GM19467 (cell line): ENCODE data around the gene ARHGAP15.
A peak's percentile ranks its signal among the peaks of the same experiment; 100 is the strongest.
"Not testable (repeated sequence)": the region's sequence is repeated elsewhere in the genome, so short reads cannot be mapped to it uniquely, and the experiment has no call there.

ENCODE experiments used
- ATAC-seq: cut with Tn5 transposase; IDR thresholded peaks from one replicate; pipeline ENCODE4 v1.9.1; 2021; ENCODE audit warnings: mild to moderate bottlenecking, moderate library complexity; ENCODE audit not compliant: unreplicated experiment

The ARHGAP15 gene

DNA sequence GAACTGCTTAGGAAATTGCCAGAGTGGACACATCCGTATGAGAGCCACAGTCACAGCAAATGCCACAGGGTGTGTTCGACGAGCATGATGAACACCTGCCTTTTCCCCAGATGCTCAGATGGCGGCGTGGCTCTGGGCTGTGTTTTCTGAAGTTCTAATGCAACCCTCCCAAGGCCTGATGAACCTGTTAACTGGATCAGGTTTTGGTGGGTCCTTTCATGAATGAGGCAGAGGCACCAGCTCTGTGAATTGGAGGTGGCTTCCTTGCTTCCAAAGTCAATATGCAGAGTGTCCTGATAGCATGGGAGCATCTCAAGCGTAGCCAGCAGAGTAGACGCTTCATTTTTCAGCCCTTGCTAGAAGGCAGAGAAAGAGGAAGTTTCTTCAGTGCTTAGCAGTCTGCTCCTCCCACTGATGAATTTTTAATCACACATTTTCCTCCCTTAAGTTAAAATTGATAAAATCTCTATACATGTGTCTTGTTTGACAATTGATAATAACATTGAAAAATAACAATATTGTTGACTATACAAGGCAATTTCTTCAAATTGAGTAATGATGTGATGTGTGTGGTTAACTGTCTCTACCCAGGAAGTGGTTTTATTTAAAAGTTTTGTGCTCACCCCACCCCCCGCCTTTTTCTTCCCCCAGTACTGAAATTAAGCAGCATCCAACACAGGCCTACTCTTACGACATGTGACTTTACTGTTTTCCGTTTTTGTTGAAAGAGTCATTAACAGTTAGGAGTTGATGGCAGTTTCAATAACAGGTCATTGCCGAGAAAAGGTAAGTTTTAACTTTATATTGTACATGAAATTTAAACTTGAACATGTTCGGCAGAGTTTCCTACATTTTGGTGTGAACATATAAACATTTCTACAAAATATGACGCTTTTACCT lies at the start of gene ARHGAP15:
Gene ARHGAP15 (plus strand): TSS at position 739 of the 900 bp plus-strand sequence.
- peak; percentile 91 for ATAC-seq

DNA sequence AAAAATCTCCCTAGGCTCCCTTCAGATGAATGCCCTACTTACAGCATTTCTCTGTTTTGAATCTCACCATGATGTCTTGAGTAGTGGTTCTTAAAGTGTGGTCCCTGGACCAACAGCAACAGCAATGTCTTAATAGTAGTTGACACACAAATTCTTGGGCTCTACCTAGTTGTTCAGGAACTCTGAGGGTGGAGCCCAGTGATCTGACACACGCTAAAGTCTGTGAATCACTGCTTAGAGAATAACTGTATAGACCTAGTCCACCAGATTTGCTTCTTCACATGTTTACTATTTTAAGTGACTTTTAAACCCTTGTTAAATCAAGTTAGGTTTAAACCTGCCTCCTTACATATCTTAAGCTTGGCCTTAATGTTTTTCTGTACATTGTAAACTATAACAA lies 47.6 kb upstream of the ARHGAP15 start:
- ATAC-seq: no peak

DNA sequence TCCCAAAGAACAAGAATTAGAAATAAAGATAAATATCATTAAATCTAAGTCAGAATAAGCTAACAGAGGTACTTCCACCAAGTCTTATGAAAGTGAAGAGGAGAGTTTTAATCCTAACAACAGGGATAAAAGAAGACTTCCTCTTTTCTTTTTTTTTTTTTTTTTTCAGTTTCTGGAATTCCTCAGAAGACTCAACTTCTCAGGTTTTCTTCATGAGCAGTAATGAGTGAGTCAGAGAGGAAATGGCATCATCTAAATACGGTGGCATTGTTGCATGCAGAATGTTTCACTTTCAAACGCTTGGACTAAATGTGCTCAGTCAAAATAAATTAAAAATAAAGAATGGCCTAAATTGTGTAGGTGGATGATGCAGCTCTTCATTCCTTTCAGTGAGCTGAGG lies 45.6 kb upstream of the ARHGAP15 start:
- no peak for ATAC-seq

DNA sequence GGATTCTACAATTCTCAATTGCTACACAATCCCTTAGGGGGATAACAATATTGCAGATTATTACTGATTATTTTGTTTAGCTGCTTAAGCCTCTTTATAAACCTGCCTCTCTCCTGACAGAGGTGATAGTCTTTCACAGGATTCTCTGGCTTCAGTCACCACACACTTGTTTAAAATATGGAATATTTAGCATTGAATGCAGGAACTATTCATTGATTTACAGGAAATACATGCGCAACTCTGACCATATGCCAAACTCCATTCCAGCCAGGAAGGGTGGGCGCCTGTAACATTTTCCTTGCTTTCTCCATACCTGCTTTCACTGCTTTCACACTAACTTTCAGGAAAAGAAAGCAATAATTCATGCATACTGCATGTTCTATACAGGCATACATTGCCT lies 44.8 kb upstream of the ARHGAP15 start:
- ATAC-seq: no peak

DNA sequence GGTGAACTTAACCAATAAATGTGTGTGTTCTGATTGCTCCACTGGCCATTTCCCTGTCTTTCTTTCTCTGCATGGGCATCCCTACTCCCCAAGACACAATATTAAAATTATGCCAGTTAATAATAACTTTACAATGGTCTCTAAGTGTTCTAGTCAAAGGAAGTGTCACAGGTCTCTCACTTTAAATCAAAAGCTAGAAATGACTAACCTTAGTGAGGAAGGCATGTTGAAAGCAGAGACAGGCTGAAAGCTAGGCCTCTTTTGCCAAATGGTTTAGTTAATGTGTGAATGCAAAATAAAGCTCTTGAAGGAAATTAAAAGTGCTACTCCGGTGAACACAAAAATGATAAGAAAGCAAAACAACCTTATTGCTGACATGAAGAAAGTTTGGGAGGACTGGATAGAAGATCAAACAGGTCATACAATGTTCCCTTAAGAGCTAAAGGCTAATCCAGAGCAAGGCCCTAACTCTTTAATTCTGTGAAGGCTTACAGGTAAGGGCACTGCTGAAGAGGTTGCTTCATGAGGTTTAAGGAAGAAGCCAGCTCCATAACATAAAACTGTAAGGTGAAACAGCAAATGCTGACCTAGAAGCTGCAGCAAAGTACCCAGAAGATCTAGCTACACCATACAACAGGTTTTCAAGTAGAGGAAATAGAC lies 44.0 kb upstream of the ARHGAP15 start:
- ATAC-seq: no peak

DNA sequence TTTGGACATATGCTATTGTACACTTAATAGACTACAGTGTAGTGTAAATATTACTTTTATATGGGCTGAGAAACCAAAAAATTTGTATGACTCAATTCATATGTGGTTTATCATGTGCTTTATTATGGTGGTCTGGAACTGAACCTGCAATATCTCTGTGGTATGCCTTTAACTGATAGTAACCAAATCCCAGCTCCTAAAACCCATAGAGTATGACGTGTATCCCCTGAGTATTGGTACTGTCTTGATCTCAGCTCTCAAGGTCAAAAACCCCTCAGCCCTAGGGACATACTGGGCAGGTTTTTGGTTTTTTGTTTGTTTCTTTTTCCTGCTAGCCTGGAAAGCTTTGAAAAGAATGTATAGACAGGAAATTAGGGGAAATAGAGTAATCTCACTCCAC lies 42.2 kb upstream of the ARHGAP15 start:
- ATAC-seq: no peak

DNA sequence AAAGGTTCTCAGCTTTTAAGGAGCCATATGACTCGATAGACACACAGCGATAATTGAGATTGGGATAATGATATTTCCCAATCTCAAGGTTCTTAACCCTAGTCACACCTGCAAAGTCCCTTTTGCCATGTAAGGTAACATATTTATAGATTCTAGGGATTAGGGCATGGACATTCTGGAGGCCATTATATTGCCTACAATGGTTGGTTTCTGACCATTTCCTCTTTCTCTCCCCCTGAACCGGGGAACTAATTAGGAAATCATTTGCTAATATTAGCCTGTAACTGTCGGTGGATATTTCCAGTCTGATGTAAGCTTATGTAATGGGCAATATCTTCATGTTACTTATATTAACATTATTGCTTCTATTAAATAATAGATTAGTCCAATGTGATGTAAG lies 40.8 kb upstream of the ARHGAP15 start:
- ATAC-seq: no peak

DNA sequence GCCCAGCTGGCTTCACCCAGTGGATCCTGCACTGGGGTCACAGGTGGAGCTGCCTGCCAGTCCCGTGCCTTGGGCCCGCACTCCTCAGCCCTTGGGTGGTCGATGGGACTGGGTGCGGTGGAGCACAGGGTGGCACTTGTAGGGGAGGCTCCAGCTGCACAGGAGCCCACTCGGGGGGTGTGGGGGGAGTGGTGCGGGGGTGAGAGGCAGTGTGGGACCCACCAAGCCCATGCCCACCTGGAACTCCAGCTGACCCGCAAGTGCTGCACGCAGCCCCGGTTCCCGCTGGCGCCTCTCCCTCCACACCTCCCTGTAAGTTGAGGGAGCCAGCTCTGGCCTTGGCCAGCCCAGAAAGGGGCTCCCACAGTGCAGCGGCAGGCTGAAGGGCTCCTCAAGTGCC lies 39.7 kb upstream of the ARHGAP15 start:
- not testable (repeated sequence) for ATAC-seq

DNA sequence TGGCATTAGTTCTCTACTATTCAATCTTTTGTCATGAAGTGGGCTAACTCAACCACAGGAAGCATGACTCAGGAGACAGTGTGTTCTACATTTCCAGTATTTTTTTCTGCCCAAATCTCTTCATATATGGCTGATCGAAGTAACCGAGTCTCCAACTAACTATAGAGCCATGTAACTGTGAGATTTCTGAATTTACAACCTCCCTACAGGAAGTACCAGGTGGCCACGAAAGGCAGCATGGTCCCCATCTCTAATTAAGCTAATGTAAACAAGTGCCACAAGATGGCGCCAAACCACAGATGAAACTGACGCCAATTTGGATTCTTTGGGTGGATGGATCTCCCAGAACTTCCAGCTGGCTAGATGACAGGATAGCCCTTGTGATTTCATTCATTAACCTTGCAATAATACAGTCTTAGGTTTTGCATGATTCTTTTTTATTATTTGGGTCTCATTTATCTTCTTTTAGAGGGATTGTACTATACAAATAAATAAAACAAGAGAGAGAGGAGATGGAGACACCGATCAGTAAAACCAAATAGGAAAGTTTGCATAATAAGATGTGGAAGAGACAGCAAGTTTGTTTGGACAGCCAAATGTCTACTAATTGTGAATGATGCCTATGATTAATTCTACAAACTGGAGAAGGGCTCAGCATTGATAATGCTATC lies 18.3 kb upstream of the ARHGAP15 start:
- peak; percentile 90 for ATAC-seq

DNA sequence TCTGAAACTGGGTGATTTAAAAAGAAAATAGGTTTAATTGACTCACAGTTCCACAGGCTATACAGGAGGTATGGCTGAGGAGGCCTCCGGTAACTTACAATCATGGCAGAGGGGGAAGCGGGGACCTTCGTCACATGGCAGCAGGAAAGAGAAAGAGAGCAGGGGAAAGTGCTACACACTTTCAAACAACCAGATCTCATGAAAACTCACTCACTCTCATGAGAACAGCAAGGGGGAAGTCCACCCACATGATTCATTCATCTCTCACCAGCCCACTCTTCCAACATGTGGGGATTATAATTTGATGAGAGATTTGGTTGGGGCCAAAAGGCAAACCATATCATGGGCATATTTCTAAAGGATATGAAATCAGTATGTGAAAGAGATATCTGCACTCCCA lies 12.0 kb upstream of the ARHGAP15 start:
- no peak for ATAC-seq

DNA sequence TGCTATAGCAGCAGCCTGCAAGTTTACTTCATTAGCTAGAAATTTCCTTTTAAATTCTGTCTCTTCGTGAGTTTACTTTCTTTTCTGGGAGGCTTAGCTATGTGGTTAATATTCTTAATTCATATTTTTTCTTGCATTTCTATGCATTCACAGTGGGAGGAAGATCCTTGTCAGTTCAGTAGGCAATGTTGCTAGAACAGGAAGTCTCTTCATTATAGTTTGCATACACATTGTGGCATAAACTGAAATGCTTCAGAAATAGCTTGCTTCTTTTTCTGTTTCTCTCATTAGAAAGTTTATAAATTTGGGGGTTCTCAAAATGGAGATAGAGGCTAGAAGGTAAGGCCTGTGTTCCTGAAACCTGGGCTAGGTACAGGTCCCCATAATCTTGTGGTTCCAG lies 8.1 kb upstream of the ARHGAP15 start:
- ATAC-seq: peak; percentile 62

DNA sequence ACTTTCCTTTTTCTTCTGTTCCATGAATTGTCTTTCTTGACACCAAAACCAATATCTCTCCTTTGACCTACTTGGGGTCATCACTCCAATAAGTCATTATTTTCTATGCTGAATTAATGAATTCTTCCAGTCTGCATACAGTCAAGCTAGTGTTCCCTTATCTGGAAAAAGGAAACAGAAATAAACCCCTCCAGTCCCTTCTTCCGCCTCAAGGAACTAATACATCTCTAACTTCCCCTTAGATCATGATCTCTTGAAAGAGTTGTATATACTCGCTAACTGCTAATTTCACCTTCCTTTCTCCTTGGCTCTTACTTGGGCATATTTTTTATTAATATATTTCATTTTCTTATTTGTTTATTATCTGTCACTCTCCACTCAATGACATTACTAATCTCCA lies 7.3 kb upstream of the ARHGAP15 start:
- ATAC-seq: no peak

DNA sequence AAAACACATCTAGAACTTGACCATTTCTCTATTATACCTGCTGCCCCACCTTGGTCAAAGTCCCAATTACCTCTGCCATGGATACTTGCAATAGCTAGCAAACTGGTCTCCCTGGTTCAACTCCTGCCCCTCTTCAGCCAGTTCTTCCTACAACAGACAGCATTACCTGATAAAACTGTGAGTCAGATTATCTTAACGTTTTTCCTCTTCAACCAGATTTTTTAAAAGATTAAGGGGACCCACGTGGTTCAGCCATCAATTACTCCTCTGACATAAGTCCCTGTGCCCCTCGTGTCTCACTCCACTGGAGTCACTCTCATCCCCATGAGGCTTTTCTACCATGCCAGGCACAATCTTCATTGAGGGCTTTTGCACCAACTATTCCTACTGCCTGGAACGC lies 5.3 kb upstream of the ARHGAP15 start:
- ATAC-seq: no peak

DNA sequence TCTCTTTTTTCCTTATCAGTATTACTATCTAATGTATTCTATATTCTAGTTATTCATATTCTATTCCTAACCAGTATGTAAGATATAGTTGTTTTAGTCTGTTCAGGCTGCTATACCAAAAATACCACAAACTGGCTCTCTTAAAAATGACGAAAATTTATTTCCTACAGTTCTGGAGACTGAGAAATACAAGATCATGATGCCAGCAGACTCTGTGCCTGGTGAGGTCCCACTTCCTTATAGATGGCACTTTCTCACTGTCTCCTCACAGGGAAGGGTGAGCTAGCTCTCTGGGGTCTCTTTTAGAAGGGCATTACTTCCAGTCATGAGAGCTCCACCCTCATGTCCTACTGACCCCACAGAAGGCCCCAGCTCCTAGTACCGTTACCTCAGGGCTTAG lies 4.8 kb upstream of the ARHGAP15 start:
- ATAC-seq: no peak

DNA sequence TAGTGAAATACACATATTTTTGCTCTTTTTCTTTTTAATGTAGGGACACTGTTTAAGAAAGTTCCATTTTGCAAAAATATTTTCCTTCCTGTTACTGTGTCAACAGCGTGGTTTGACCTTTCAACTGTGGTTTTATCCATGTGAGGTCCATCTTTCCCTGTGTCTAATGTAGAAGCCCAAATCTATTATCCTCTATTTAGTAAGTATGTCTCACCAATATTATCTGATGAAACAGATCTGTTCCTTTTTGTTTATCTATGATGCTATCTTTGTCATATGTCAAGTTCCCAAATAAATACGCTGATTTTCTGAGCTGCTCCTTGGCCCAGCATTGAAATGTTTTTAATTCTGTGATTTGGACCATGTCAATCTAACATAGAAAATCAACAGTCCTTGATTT lies 3.5 kb upstream of the ARHGAP15 start:
- no peak for ATAC-seq

DNA sequence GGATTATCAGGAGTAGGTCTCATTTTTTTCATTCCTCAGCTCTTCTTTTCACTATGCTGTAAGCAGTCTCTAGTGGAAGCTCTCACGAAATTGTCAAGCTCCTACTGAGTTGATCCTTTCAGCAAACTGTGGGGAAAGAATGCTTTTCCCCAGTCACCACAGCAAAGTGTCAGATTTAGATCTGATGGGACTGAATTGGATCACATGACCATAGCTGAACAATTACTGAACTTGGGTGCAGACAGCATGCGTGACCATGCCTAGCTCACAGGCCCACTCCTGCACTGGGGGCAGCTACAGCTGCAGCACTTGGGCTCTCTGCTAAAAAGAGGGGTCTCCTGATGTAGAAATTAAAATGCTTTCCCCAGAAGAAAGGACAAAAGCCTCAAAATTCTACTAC lies 3.1 kb downstream of the ARHGAP15 start:
- no peak for ATAC-seq

DNA sequence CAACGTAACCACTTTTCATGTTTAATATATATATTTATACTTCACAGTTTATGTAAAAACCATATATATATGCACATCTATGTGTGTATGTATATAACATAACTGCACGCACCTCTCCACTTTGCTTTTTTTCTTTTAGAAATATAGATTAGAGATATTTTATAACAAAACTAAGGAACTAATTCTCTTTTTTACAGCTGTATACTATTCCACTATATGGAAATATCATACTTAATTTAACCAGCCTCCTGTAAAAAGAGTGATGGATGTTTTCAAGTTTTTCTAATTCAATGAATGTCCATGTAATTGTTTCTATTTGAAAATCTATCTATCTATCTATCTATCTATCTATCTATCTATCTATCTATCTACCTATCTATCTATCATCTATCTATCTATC lies 4.6 kb downstream of the ARHGAP15 start:
- ATAC-seq: no peak

DNA sequence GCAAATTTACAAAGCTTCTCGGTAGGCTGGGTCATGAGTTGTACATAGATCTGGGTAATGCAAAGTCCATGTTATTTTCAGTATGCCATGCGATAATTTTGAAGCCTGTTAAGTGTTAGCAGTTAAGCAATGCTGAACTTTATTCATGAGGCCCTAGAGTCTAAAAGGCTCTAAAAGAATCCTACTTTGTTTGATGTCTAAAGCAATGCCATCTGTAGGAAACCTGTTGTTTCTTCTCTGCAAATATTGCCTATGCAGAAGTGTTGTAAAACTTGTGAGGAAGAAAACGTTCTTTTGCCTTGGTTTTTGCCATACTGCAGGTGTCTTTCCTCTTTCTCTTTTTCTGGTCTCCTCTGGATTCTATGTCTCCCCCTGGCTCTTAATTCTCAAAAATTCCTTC lies 9.1 kb downstream of the ARHGAP15 start:
- no peak for ATAC-seq

DNA sequence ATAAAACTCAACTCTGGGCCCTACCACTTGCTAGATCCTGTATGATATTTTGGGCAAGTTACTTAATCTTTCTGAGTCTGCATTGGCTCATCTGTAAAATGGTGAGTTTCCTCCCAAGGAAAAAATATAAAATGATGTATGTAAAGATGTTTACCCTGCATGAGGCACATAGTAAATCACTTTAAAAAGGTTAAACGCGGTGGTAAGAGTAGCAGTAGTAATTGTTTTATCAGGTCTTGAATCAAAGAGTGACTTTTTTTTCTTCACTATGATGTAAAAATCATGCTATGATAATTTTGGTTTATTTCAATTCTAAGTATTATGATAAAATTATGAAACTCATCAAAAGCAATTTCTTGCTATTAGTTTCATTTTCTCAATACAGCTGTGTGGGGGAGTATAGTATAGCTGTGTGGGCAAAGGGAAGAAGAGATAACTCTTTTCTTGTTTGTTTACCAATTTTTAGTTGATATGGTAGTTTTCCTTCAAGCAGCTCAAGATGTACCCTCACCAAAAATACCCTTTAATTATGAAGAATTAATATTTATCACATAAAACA lies 10.7 kb downstream of the ARHGAP15 start:
- ATAC-seq: no peak

DNA sequence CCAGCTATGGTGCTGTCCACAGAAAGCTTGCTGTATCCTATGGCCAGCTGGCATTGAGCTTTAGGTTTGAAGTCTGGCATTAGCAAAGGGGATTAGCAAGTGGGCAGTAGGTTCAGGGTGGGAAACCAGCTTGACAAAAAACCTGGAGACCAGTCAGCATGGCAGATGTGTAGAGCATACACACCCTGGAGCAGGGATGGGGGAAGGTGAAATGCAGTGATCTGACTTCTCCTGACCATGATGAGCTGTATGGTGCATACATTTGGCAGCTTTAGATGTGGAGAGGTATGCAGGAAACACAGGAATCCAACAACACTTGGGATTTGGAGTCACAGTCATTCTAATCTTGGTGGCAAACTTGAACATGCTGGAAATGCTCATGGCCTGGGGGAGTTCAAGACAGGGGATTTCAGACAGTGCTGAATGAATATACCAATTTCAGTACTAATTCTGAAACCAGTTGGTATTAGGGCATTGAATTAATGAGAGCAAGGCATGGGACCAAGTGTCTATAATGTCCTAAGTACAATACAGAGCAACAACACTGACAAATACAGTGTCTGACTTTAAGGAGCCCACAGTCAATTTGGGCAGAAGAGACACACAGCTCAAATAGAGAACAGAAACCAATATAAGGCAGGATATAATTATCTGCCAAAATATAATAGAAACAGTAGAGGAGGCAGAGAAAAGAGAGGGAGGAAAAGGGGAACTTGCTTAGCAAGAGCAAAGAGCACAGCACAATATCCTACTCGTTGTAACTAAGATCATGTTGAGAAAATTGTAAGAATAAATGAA lies 11.8 kb downstream of the ARHGAP15 start:
- ATAC-seq: peak; percentile 77

DNA sequence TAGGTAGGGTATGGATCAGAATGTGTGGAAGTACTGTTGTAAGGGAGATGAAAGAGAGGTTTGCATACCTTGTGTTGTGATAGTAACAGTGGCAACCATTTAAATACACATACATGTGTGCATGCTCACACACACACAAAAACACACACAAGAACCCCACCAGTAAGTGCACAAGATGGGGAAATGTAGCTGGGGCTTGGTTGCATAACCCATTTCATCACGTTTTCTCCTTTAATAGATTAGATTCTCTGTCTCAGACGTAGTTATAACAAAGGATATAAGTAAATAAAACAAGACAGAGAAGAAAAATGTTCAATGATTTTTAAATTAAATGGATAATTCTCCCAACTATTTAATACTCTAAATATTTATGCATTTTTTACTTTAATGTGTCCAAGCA lies 13.4 kb downstream of the ARHGAP15 start:
- ATAC-seq: no peak
